GM19193 (cell line): ENCODE measurements around the gene PITX1.

ENCODE experiments used
- POLR2A ChIP-seq: IDR thresholded peaks from 4 replicates; pipeline ENCODE4 v1.6.1; 2011; ENCODE audit not compliant: insufficient read depth, insufficient read length; ENCODE audit errors: extremely low read depth

PITX1 gene

GRCh38 chr5:135015942-135016341, 18.1 kb downstream of the PITX1 start:
- TF ChIP-seq POLR2A: no peak

GRCh38 chr5:135013947-135014570, 20.0 kb downstream of the PITX1 start:
- TF ChIP-seq POLR2A: no peak

GRCh38 chr5:135013445-135013844, 20.6 kb downstream of the PITX1 start:
- no peak for TF ChIP-seq POLR2A

DNA sequence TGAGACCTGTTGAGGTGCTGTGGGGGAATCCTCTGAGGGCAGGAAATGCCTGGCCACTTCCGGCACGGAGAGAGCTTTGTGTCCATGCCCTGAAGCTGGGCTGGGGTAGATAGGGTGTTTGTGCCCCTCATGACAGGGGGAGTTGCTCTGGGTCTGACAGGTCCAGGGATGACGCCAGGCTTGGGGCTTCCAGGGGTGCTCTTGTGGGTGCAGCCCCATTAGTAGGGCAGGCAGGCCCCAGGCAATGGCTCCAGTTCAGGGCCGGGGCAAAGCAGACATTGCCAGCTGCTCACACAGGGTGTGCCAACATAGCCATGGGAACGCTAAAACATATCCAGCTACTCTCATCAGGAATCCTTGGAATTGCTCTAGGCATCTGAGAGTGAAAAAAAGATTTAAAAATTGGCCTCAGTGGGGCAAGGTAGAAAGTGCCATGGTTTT, 21.1 kb downstream of the PITX1 start:
- no peak for TF ChIP-seq POLR2A

DNA sequence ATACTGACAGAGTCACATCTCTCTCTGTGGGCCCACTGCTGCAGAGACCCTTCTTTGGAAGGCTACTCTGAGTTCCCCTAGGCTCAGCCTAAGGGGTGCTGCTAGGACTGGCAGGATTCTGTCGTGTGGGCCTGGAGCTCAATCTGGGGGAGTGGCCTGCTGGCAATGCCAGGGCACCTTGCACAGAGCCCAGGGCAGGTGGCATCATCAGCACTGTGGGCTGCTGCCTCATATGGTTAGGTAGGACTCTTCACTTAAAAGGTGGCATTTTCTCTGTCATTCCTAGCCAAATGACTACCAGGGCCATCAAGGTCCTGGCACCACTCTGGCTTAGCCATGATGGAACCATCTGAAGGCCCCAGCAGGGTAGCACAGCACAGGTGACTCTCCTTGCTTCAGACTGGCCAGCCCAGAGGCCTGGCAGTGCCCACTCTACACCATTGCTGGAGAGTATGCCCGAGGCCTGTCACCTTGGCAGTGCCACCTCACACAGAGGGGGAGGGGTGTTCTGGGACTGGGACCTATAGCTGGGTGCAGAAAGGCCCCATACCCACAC, 21.9 kb downstream of the PITX1 start:
- no peak for TF ChIP-seq POLR2A

- TF ChIP-seq POLR2A: no peak
Measured at GRCh38 chr5:135011355-135012032, 22.5 kb downstream of the PITX1 start.

DNA sequence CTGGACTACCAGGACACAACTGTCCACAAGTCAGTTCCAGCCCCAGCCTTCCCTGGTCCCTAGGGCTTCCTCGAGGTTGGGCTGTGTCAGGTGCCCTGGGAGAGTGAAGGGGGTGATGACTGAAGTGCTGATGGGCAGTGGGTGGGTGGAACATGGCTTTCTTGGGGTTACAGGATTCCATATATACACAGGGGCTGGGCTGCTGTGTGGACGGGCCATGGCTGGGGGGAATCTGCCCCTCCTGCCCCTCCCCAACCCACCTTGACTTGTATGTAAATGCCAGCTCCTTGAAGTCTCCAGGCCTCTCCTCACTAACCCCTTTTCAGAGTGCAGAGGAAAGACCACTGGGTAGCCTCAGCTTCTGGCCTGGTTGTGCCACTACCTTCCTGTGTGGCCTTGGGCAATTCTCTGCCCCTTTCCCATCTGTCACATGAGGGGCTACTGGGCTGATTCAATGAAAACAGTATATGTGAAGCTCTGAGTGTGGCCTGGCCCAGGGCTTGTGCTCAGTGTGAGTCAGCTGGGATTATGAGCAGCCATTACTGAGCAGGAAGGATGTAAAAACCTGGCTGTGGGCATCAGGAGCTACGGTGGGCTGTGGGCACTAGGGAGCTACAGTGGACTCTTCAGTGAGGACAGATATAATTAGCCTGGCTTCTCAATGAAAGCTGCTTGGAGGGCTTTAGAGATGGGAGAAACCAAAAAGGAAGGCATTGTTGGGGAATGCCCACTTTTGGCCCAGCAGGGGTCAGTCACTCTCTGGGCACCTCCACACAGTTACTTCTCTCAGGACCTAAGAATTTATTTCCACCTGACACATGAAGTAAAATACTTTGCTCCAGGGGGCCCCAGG, 23.3 kb downstream of the PITX1 start:
- TF ChIP-seq POLR2A: no peak

DNA sequence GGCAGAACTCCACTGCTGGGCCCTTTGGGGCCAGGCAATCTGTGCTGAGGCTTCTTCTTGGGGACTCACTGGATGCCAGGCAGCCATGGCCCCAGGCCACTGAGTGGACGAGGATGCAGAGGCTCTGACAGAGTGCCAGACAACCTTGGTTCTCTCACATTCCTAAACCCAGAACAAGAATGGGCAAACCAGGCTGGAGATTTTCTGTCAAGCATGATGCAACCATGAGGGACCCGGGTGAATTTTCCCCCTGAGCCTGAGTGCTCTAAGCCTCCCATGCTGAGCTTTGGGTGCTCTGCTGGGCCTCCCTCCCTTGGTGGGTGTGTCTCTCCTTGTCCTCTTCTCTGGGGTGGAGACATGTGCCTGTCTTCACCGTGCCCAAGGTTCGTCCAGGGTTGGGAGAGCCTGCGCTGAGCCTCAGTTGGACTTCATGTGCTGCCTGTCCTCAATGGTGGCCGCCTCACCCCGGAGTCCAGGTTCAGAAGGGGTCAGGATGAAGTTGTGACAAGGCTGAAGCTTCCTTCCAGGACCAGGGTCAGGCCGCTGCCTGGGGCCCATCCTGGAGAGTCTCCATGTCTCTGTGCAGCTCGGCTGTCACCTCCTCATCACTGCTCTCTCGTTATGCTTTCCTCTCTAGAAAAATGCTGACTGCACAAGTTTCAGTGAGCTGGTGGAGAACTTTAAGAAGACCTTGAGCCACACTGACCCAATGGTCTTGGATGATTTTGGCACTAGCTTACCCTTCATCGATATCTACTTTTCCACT, 24.1 kb downstream of the PITX1 start:
- no peak for TF ChIP-seq POLR2A

GRCh38 chr5:135008981-135009735, 24.9 kb downstream of the PITX1 start:
- no peak for TF ChIP-seq POLR2A

DNA sequence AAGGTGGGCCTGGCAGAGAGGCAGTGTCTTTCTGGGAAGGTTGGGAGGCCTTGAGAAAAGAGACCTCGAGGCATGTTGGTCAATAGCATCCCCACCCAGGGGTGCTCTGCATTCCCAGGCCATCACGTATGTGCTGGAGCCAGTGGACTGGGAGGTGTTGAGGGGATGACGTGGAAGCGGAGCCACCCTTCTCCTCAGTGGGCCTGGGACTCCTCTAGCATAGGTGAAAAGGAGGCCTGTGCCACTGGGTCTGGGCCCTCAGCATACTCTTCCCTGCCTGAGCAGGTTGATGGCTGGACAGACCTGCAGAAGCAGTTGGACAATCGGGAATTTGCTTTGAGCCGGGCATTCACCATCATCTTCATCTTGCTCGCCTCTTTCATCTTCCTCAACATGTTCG, 25.5 kb downstream of the PITX1 start:
- TF ChIP-seq POLR2A: no peak

GRCh38 chr5:135007749-135008363, 26.2 kb downstream of the PITX1 start:
- no peak for TF ChIP-seq POLR2A

GRCh38 chr5:135007305-135007704, 26.7 kb downstream of the PITX1 start:
- no peak for TF ChIP-seq POLR2A

DNA sequence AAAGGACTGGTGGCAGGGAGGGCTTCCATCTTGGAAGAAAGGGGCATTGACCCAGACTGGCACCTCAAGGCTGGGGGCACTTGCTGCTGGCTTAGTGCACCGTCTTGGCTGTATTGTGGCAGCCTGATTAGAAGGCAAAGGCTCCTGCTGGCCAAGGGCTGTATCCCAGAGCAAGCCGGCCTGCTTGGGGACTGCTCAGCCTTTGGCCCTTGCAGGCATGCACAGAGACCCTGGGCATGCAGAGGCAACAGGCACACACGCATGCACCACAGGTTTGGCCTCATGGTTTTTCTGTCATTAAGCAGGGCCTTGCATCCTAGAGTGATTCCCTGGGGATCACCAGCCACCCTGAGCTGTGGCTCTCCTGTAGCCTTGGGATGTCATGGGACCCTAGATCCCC, 29.0 kb downstream of the PITX1 start:
- no peak for TF ChIP-seq POLR2A
